GM12892 (cell line): ENCODE data around the gene SLC7A6.

Experiments
- POLR2AphosphoS5 ChIP-seq: IDR thresholded peaks from 2 replicates; pipeline ENCODE4 v1.6.1; 2011; ENCODE audit warnings: low read depth, low read length, control low read depth
- TAF1 ChIP-seq: IDR thresholded peaks from 2 replicates; pipeline ENCODE4 v1.6.1; 2011; ENCODE audit warnings: low read depth, mild to moderate bottlenecking, control low read depth, low read length, borderline replicate concordance

- TF ChIP-seq TAF1 (no peak), POLR2AphosphoS5 (no peak)
Observed at GRCh38 chr16:68265078-68265920, 973 bp downstream of the SLC7A6 start.
